GM20000 (cell line): ENCODE data around the gene CAVIN2.

Experiments used
- DNase-seq: peaks from one replicate; pipeline ENCODE4 v3.0.0; 2012; ENCODE audit warnings: low spot score
- CTCF ChIP-seq: IDR thresholded peaks from 2 replicates; pipeline ENCODE4 v1.5.1; 2012; ENCODE audit warnings: mild to moderate bottlenecking, control low read depth; ENCODE audit errors: extremely low read depth, missing control alignments

Gene CAVIN2

DNA sequence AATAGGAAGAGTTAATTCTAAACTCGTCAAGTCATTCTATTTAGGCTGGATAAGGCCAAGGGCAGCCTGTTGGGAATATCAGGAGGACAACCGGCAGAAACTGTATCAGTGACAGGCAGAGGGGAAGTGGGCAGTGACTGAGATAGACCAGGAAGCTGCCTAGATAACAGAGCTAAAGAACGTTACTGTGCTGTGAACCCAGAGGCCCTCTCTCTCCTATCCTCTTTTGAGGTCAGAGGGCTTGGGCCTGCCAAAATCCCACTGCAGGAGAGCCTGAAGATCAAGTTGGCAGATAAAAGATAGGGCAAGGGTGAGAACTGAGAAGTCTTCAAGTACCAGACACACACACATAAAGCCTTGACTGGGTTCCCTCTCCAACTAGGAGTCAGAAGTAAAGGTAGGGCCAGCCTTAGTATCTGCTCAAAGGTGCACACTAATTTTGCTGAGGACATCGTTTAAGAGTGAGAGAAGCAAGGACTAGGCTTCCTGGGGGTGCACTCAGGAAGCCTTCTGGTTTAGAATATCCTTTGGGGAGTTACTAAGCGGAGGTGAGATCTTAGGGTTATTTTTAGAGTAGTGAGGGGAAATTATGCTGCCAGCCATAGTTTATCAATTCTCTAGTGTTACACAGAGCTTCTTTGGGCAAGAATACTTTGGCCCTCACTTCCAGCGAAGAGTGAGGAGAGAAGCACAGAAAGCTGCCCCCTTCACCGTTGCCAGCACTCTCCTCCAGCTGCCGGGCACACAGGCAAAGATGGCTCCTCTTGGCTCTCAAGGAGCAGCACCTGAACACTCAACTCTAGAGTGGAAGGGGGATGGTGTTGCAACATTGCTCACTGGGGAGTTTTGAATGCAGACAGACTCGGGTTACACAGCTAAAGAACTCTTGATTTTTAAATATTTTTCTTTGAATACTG is 9.8 kb downstream of the CAVIN2 start:
- no peak for TF ChIP-seq CTCF
- DNase-seq, result peak; percentile 8

DNA sequence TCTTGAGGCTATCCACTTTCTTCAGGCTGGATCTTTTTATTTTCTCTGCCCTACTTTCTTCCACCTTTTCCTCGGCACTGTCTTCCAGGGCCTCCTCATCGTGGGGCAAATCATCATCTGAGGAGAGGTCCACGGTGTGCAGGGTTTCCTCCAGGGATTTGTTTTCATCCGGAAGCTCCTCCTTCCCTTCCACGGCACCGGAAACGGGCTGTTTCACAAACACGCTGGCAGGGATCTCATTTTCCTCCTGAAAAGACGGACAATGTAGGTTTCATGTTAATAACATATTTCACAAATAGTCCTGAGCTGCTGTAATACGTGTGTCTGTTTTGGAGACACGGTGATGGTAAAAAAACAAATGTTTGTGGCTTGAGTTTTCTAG is 10.4 kb downstream of the CAVIN2 start:
- DNase-seq, result no peak
- TF ChIP-seq CTCF, result no peak

DNA sequence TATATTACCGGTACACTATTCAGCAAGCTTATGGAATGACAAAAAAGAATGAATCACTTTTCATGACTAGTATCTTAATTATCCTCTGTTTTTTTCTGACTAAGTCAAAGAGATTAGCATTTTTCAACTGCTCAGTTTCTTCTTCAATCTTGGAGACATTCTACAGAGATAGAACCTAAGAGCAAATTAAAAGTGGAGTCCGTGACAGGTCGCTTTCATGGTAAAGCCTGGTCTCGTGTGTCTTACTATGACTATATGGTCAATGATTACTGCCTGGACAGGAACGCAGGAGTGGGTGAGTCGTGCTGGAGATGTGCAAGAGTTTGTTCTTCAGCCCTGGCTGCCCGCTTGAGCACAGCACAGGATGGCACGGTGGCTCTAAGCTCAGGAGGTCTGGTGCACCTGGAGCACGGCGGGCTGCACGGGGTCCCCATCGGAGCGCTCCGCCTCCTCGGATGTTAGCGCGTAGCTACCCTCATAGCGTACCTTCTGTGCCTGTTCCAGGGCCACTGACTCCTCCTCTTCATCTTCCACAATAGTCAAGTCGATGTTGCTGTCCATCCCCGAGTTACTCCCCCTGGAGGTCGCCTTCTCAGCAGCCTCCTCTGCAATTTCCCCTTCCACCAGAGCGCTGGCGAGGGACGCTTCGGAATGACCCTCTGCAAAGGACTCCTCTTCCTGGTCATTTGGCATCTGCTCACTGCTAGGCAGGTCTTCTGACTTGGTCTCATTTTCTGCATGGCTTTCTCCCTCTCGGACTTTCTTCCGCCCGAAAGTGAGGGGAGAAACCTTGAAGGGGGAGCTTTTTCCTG is 11.1 kb downstream of the CAVIN2 start:
- no peak for TF ChIP-seq CTCF
- DNase-seq, result no peak

DNA sequence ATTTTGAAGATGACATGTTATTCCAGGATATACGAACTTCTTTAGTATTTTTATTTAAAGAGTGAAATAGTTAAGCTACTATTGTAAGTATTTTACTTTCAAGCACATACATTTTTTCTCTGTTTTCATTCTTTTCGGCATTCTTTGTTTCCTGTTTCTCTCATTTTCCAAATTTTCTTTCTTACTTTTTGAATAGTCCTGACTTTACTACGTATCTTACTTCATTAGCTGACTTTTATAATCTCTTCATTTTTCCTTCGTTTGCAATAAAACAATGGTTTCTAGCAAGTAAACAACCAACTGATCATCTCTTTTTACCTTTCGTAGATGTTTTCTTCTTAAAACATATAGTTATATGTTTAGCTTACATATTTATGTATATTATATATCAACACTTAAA is 11.8 kb downstream of the CAVIN2 start:
- no peak for TF ChIP-seq CTCF
- no peak for DNase-seq

- TF ChIP-seq CTCF, result no peak
- no peak for DNase-seq
Observed at GRCh38 chr2:191833356-191833755, 13.5 kb downstream of the CAVIN2 start.

- TF ChIP-seq CTCF, result no peak
- no peak for DNase-seq
Observed at GRCh38 chr2:191832668-191833067, 14.2 kb downstream of the CAVIN2 start.

DNA sequence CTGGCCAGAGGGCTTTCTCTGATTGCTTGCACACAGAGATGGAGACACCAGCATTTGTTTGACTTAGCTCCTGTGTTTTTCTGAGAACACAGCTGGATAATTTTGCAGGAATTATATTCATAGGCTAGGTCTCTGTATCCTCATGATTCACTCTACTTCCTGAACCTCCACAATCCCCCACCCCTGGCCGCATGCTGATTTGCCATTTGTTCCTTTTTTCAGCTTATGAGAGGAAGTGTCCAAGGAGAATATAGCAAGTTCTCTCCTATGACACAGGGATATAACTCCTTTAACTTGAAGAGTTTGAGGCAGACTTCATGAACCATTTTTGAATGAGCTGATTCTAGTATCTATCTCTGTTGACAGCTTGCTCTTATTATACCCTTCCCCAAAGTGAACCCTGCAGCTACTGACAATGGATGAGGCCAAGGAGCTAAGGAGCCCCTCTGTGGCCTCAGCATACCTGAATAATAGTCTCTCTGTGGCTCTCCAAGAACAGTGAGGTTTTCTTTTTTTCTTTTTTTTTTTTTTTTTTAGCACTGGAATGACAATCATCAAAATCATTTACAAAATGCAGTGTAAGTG is 15.4 kb downstream of the CAVIN2 start:
- TF ChIP-seq CTCF, result no peak
- no peak for DNase-seq
